Prostate gland (tissue), 2 donors: ENCODE data around the gene KRTAP4-11.

Experiments
- POLR2A ChIP-seq: fragments of 450-650 bp; IDR thresholded peaks from one replicate; pipeline ENCODE4 v1.6.1; 2016; ENCODE audit warnings: antibody characterized with exemption, mild to moderate bottlenecking
- POLR2AphosphoS5 ChIP-seq: sonication (generic); formaldehyde crosslinking; IDR thresholded peaks from one replicate; pipeline ENCODE4 v1.6.1; 2017; ENCODE audit warnings: antibody characterized with exemption
- TF ChIP-seq, protein P1 (sequence below), 4 experiments: fragments of 200-600 bp in 2 of 4; fragments of 450-650 bp in 2 of 4; sonication (generic) in 2 of 4; IDR thresholded peaks; 1 replicate in 3 of 4; 2 replicates in 1 of 4; pipeline ENCODE4 v1.5.1; 2016 to 2019; ENCODE audit warnings: antibody characterized with exemption in 4 of 4, mild to moderate bottlenecking in 2 of 4, moderate library complexity in 2 of 4

DNA sequence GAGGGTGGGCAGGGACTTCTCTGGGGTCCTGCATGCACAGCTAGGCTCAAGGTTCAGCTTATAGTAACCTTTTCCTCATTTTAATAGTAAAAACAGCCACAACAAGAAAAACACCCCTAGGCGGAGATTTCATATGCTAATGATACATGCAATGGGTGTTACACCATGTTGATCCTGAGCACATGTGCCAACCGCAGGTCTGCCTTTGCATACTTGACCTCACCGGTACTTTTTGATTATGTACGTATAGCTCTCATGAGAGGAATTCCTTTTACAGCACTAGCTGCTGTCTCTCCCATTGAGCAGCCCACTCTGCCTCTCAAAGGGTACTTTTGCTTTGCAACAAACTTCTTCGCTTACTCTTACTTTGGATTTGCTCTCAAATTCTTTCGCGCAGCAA is 22.1 kb downstream of the KRTAP4-11 start:
- TF ChIP-seq, protein P1, sequence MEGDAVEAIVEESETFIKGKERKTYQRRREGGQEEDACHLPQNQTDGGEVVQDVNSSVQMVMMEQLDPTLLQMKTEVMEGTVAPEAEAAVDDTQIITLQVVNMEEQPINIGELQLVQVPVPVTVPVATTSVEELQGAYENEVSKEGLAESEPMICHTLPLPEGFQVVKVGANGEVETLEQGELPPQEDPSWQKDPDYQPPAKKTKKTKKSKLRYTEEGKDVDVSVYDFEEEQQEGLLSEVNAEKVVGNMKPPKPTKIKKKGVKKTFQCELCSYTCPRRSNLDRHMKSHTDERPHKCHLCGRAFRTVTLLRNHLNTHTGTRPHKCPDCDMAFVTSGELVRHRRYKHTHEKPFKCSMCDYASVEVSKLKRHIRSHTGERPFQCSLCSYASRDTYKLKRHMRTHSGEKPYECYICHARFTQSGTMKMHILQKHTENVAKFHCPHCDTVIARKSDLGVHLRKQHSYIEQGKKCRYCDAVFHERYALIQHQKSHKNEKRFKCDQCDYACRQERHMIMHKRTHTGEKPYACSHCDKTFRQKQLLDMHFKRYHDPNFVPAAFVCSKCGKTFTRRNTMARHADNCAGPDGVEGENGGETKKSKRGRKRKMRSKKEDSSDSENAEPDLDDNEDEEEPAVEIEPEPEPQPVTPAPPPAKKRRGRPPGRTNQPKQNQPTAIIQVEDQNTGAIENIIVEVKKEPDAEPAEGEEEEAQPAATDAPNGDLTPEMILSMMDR (IDR thresholded peaks at IDR 0.05), result no peak
- TF ChIP-seq POLR2A (no peak), POLR2AphosphoS5 (no peak)
